Measurements from ENCODE around the gene CTXND1. TPM values are rescaled to one million over a fixed set of nuclear protein-coding genes. Genes with fewer than 3 reads are reported as not detected.

CTXND1 gene
- total RNA-seq, 6 experiments from 2014 or later: 2.7 to 10.1 (median 4.5) TPM

GRCh38 chr15:80184554-80184953 is 67.5 kb downstream of the CTXND1 start:
- intact Hi-C loops (cut with DNase I): no loop called here
- H3K9me3 ChIP-seq: no peaks in the 10 kb centered on the region
- DNase-seq: no peak
- H3K27ac ChIP-seq: no peak overlapping the region
- H3K4me3 ChIP-seq: no peak overlapping the region
- peaks cover 4 to 96% (median 50%) of the 10 kb centered on the region in 4 donors for H3K36me3 ChIP-seq
- H3K4me1 ChIP-seq: no peaks in the 10 kb centered on the region
- ATAC-seq: no peak
- WGBS (ENCODE audit: insufficient coverage, low coverage, low lambda C conversion rate, missing lambda C conversion rate): 83% methylated on average over 3 of the region's 7 CpGs
- H3K27me3 ChIP-seq: no peaks in the 10 kb centered on the region
- no peak for TF ChIP-seq CTCF (IDR thresholded peaks at IDR 0.05)
- no peak for TF ChIP-seq POLR2A (IDR thresholded peaks at IDR 0.05)

GRCh38 chr15:80183886-80184285 is 68.1 kb downstream of the CTXND1 start:
- Histone ChIP-seq H3K27ac (no peak overlapping the region), H3K4me1 (no peaks in the 10 kb centered on the region), H3K9me3 (no peaks in the 10 kb centered on the region), H3K4me3 (no peak overlapping the region), H3K36me3 (peaks cover 4 to 99% (median 55%) of the 10 kb centered on the region in 4 donors), H3K27me3 (no peaks in the 10 kb centered on the region)
- no peak for ATAC-seq
- no peak for DNase-seq
- intact Hi-C loops (cut with DNase I): no loop called here
- no peak for TF ChIP-seq POLR2A (IDR thresholded peaks at IDR 0.05)
- TF ChIP-seq CTCF (IDR thresholded peaks at IDR 0.05): peak in 1 of 4 donors; percentile 18
- 64% methylated on average over 5 of the region's 6 CpGs for WGBS (ENCODE audit: insufficient coverage, low coverage, low lambda C conversion rate, missing lambda C conversion rate)

- Histone ChIP-seq H3K4me1 (no peaks in the 10 kb centered on the region), H3K27me3 (no peaks in the 10 kb centered on the region), H3K9me3 (no peaks in the 10 kb centered on the region), H3K27ac (no peak overlapping the region), H3K36me3 (peaks cover 4 to 99% (median 57%) of the 10 kb centered on the region in 4 donors), H3K4me3 (no peak overlapping the region)
- DNase-seq (no peak), ATAC-seq (no peak)
- TF ChIP-seq POLR2A (IDR thresholded peaks at IDR 0.05) (no peak), CTCF (IDR thresholded peaks at IDR 0.05) (no peak)
- WGBS (ENCODE audit: insufficient coverage, low coverage, low lambda C conversion rate, missing lambda C conversion rate): 83% methylated on average over 3 of the region's 10 CpGs
- intact Hi-C loops (cut with DNase I): no loop called here
Observed at GRCh38 chr15:80183306-80183705, 68.7 kb downstream of the CTXND1 start.

- H3K27me3 ChIP-seq: no peaks in the 10 kb centered on the region
- no peak overlapping the region for H3K4me3 ChIP-seq
- peaks cover 4 to 99% (median 56%) of the 10 kb centered on the region in 4 donors for H3K36me3 ChIP-seq
- DNase-seq: no peak
- H3K9me3 ChIP-seq: no peaks in the 10 kb centered on the region
- no peaks in the 10 kb centered on the region for H3K4me1 ChIP-seq
- 82% methylated on average over 5 of the region's 5 CpGs for whole genome bisulfite sequencing (ENCODE audit: insufficient coverage, low coverage, low lambda C conversion rate, missing lambda C conversion rate)
- no peak for TF ChIP-seq CTCF (IDR thresholded peaks at IDR 0.05)
- no peak for ATAC-seq
- intact Hi-C loops (cut with DNase I): no loop called here
- no peak overlapping the region for H3K27ac ChIP-seq
Observed at GRCh38 chr15:80182611-80183261, 69.3 kb downstream of the CTXND1 start.

Data from right lobe of liver (tissue), 6 donors.